Uterus (tissue), 4 donors: ENCODE results near the gene TMEM235. TPM values are rescaled to one million over a fixed set of nuclear protein-coding genes. Genes with fewer than 3 reads are reported as not detected.
A peak's percentile ranks its signal among the peaks of the same experiment; 100 is the strongest.

Experiments
- DNase-seq, 2 donors: peaks; one replicate each; pipeline ENCODE4 v3.0.0-alpha.2; 2019 to 2020
- H3K27ac ChIP-seq, 2 donors: fragments of 200-600 bp; sonication (generic); 1 replicate in 1 of 2; 2 replicates in 1 of 2; pipeline ENCODE4 v1.5.1; 2016 to 2018
- H3K27me3 ChIP-seq, 2 donors: fragments of 200-600 bp; sonication (generic); one replicate each; pipeline ENCODE4 v1.5.1; 2018 to 2019; ENCODE audit warnings: control low read depth in 1 of 2
- H3K36me3 ChIP-seq, 2 donors: fragments of 200-600 bp; sonication (generic); one replicate each; pipeline ENCODE4 v1.5.1; 2019; ENCODE audit warnings: control low read depth in 1 of 2
- H3K4me1 ChIP-seq, 2 donors: fragments of 200-600 bp; sonication (generic); one replicate each; pipeline ENCODE4 v1.5.1; 2018 to 2019; ENCODE audit warnings: control low read depth in 1 of 2
- H3K4me3 ChIP-seq, 2 donors: fragments of 200-600 bp; sonication (generic); 1 replicate in 1 of 2; 2 replicates in 1 of 2; pipeline ENCODE4 v1.5.1; 2018 to 2019; ENCODE audit warnings: mild to moderate bottlenecking in 1 of 2
- H3K9me3 ChIP-seq, 2 donors: fragments of 200-600 bp; sonication (generic); one replicate each; pipeline ENCODE4 v1.5.1; 2019; ENCODE audit warnings: control low read depth in 1 of 2
- POLR2A ChIP-seq, 2 donors: fragments of 450-650 bp; IDR thresholded peaks; one replicate each; pipeline ENCODE4 v1.6.1; 2016; ENCODE audit warnings: antibody characterized with exemption in 2 of 2, mild to moderate bottlenecking in 1 of 2, moderate library complexity in 1 of 2
- intact Hi-C: fragments of 100-400 bp; cut with DNase I; formaldehyde crosslinking; loops from one replicate; pipeline ENCODE4 v1.15.1; 2023; ENCODE audit warnings: low total_unique reads
- small RNA-seq: library from RNA; depleted of rRNA; stranded (forward); fragments of <200 nt; gene quantifications from one replicate; pipeline ENCODE3, GENCODE V24; 2016
- total RNA-seq, 4 donors: library from RNA; depleted of rRNA in 3 of 4; stranded (reverse); fragments of >200 nt in 3 of 4; gene quantifications; one replicate each; pipeline versions ENCODE4 v1.1.0 to v1.2.4, GENCODE V29; 2014 to 2023
- TF ChIP-seq, protein P1 (sequence below), 4 experiments: fragments of 200-600 bp in 2 of 4; fragments of 450-650 bp in 2 of 4; sonication (generic) in 2 of 4; IDR thresholded peaks; one replicate each; pipeline ENCODE4 v1.5.1; 2016 to 2019; ENCODE audit warnings: antibody characterized with exemption in 4 of 4, mild to moderate bottlenecking in 2 of 4, moderate library complexity in 1 of 4
- donor health status: DM: yes; HTN: yes; CAD: no.

The TMEM235 gene
- total RNA-seq, 4 donors from 2014 or later, result not detected

- DNase-seq, result peak; percentile 76 to 82
- Histone ChIP-seq H3K9me3 (no peaks in the 10 kb centered on the region), H3K27me3 (no peaks in the 10 kb centered on the region), H3K27ac (no peak overlapping the region), H3K4me3 (no peak overlapping the region), H3K4me1 (no peaks in the 10 kb centered on the region), H3K36me3 (no peaks in the 10 kb centered on the region)
- intact Hi-C loops, result loop anchor here (5.0 kb wide), 1 partner anchor 132 kb away; no protein-coding TSS in a partner anchor
- TF ChIP-seq, protein P1, sequence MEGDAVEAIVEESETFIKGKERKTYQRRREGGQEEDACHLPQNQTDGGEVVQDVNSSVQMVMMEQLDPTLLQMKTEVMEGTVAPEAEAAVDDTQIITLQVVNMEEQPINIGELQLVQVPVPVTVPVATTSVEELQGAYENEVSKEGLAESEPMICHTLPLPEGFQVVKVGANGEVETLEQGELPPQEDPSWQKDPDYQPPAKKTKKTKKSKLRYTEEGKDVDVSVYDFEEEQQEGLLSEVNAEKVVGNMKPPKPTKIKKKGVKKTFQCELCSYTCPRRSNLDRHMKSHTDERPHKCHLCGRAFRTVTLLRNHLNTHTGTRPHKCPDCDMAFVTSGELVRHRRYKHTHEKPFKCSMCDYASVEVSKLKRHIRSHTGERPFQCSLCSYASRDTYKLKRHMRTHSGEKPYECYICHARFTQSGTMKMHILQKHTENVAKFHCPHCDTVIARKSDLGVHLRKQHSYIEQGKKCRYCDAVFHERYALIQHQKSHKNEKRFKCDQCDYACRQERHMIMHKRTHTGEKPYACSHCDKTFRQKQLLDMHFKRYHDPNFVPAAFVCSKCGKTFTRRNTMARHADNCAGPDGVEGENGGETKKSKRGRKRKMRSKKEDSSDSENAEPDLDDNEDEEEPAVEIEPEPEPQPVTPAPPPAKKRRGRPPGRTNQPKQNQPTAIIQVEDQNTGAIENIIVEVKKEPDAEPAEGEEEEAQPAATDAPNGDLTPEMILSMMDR (IDR thresholded peaks at IDR 0.05), result peak; percentile 62 to 86 (median 80)
- TF ChIP-seq POLR2A (IDR thresholded peaks at IDR 0.05), result no peak
Measured at GRCh38 chr17:78289802-78290363, 58.5 kb downstream of the TMEM235 start.

Small RNA genes within 50 kb of the gene (small RNA-seq; reads per million reads assigned to genes)
- not detected for gene AC087645.1

Other genes with a start within 250 kb of the TMEM235 start
- 10 to 100 TPM in 3 of 4 donors, 1 to 10 TPM in 1; 8.2 to 56.1 (median 16.1) TPM for gene TMC6, start 102.9 kb upstream of the TMEM235 start, total RNA-seq
- gene TMC8, start 100.9 kb upstream of the TMEM235 start, total RNA-seq, result 10 to 100 TPM in 1 of 4 donors, 1 to 10 TPM in 2, under 1 TPM in 1; 0.51 to 20.1 (median 3.1) TPM
- under 1 TPM in 1 of 4 donors, not detected in 3; 0.62 TPM for gene C17orf99, start 85.2 kb upstream of the TMEM235 start, total RNA-seq
- gene SYNGR2, start 63.0 kb upstream of the TMEM235 start, total RNA-seq, result 10 to 100 TPM; 16.7 to 83.2 (median 49.1) TPM
- 10 to 100 TPM in 1 of 4 donors, 1 to 10 TPM in 1, not detected in 2; 1.4 to 40.8 TPM for gene TK1, start 44.6 kb upstream of the TMEM235 start, total RNA-seq
- 10 to 100 TPM; 21.2 to 38.4 (median 23.7) TPM for gene AFMID, start 44.3 kb upstream of the TMEM235 start, total RNA-seq
- gene BIRC5, start 17.4 kb upstream of the TMEM235 start, total RNA-seq, result 10 to 100 TPM in 2 of 4 donors, not detected in 2; 26.3 to 29.7 TPM
- 100 to 1,000 TPM in 1 of 4 donors, 10 to 100 TPM in 3; 20.9 to 101 (median 39.5) TPM for gene SOCS3, start 128.4 kb downstream of the TMEM235 start, total RNA-seq
- 10 to 100 TPM; 12.9 to 75.4 (median 63.1) TPM for gene PGS1, start 147.0 kb downstream of the TMEM235 start, total RNA-seq